Stimulated activated CD4-positive, alpha-beta T cell treated with anti-CD3 and anti-CD28 coated beads, Interleukin-1b, Interleukin-23, amount 100 ng/mL, for 48 hours (primary cell): ENCODE results near the gene KCNIP4.

ENCODE experiments used
- DNase-seq: peaks from one replicate; pipeline ENCODE4 v3.0.0-alpha.2; 2020

Gene KCNIP4

DNA sequence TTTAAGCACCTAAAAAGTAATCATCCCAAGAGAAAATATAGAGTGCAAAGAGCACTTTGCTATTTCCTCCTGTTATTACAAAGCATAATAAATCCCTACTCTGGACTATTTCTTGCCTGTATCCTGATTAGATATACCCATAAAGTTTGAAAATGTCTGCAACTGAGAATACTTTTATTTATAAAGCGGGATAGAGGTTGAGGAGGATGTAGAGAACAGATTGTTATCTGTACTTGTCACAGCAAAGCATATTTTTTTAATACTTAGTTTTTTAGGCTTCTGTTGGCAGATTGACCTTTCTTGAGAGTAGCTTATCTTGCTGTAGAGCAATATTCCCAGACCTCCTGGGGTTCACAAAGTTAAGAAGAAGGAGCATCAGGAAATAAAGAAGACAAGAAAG, 396.1 kb downstream of the KCNIP4 start:
- no peak for DNase-seq

DNA sequence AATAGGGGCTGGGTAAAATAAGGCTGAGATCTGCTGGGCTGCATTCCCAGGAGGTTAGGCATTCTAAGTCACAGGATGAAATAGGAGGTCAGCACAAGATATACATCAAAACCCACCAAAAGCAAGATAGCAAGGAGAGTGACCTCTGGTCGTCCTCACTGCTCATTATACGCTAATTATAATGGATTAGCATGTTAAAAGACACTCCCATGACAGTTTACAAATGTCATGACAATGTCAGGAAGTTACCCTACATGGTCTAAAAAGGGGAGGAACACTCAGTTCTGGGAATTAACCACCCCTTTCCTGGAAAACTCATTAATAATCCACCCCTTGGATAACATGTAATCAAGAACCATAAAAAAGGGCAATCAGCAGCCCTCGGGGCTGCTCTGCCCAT, 403.6 kb downstream of the KCNIP4 start:
- no peak for DNase-seq

DNA sequence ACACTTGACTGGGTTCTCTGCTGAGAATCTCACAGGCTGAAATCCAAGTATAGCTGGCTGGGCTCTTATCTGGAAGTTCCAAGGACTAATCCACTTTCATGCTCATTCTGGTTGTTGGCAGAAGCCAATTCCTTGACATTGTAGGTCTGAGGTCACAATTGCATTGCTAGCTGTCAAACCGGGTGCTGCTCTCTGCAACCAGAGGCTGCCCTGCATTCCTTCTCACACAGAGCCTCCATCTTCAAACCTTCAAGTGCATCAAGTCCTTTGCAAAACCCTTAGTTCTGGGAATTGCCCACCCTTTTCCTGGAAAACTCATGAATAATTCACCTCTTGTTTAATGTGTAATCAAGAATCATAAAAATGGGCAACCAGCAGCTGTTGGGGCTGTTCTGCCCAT, 404.2 kb downstream of the KCNIP4 start:
- no peak for DNase-seq

DNA sequence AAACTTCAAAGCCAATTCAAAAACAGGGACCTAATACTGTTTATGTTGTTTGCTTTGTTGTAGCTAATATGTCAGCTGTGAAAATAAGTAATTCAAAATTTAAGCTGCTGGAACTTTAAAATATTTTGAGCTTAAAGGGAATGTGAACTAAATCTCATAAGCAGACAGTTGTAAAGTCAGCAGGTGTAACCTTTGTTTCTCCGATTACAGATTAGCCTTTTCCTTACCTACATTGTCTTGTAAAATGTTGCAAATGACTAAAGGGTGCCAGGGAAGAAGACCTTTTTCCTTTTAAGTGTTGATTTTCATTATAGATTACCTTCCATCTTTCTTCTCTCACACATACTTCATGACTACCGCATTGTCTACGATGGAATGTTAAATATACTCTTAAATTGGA, 405.1 kb downstream of the KCNIP4 start:
- DNase-seq = no peak

DNA sequence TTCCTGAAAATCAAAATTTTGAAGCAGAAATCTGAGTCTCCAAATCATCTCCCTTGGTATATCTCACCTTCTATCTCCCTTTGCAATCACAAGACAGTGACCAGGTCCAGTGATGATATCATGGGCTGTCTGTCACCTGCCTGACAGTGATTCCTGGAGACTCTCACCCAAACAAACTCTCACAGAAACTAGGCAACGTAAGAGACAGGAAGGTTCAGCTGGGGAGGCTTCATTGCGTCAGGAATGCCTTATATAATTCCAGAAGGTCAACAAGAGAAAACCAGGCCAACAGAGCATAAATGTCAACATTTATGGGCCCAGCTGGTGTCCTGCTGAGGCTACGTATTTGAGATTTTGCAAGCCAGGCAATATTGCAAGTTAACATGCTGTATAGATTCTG, 412.7 kb downstream of the KCNIP4 start:
- no peak for DNase-seq

DNA sequence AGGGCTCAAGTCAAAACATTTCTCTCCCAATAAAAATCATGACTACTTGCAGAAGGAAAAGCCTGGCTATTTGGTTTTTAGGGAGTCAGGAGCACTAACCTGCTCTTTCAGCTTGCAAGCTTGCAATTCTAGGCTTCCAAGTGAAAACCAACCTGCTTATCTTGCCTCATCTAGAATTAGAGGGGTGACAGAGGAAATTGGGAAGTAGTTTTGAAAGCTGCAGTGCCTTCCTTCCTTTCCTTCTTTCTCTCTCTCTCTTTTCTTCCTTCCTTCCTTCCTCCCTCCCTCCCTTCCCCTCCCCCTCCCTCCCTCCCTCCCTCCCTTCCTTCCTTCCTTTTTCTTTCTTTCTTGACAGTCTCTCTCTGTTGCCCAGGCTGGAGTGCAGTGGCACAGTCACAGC, 417.5 kb downstream of the KCNIP4 start:
- DNase-seq = no peak

DNA sequence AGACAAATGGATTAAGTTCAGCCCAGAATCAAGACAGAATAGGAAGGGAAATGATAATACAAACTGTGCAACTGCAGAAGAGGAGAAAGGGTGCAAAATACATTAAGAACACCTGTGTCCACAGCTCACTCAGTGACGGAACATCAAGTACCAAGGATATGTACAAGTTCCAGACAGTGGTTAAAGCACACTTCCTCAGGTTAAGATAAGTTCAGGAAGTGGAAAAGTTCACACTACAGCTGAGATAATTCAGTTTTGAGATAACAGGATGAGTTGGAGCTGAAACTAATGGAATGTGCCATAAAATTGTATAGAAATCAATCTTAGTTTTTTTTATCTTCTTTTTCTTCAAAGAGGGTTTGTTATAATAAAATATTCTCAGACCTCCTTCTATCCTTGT, 419.4 kb downstream of the KCNIP4 start:
- no peak for DNase-seq

DNA sequence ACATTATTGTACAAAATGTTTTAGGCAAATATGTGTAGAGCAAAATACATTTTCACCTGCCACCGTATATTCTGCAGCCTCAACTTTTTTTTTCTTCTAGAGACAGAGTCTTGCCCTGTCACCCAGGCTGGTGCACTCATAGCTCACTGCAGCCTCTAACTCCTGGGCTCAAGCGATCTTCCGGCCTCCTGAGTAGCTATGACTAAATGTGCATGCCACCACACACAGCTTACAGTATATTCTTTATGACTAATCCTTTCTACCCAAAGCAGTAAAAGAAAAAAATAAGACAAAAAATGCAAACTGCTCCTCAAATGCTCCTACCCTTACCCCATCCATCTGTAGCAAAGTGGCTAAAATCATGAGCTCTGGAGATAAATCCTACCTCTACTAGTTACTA, 426.3 kb downstream of the KCNIP4 start:
- no peak for DNase-seq

DNA sequence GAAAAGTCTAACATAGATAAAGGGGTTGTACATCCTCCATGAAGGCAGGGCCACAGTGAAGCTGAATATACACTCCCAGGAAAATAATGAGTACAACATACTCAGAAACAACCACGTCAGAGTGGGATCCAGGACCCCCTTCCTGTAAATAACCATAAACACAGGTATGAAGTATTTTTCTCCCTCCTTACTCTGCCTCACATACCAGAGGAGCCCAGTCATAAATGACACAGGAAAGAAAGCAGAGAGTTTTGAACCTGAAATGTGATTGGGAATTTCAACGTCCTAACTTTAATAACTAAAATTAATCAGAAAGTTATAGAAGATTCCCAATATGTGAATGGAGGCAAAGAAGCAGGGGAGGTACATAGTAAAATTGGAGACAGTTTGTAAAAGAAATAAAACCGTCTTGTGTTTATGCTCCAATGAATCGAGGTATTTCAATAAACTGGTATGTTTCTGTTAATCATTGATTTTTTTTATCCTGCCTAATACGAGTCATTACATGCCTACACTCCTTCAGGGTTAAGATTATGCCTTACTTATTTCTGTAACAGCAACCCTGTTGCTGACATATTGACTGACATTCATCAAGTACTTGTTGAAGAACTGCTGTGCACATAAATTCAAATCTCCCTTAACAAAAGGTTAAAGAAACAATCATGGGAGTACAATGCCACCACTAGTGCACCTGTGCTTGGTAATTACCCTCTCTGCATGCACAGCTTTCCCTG, 431.3 kb downstream of the KCNIP4 start:
- DNase-seq = no peak

DNA sequence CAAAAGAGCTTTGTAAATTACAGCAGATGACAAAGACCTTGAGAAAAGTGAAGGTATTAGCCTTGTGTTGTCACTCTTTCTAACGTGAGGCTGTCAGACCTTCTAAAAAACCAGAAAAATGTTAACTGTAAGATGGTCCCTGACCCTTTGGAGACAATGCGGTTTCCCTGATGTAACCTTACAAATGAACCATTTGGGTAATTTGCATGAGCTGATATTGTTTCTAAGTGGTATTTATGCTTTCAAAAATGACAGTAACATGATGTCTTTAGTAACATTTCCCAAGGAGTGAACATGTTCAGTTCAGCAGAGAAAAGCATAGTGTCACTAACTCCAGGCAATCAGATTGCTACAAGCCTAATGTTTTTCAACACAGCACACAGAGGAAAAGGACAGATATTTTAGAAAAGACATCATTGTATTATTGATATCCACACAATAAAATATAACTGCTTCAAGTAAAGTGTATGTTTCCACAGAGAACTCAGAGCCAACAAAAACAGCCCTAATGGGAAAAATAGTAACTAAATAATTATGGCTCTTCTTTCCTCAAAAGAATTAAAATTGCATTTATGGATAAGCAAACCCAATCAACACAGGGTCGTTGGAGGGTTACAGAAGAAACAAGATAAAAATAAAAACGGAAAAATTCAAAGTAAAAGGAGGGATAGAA, 434.4 kb downstream of the KCNIP4 start:
- no peak for DNase-seq

DNA sequence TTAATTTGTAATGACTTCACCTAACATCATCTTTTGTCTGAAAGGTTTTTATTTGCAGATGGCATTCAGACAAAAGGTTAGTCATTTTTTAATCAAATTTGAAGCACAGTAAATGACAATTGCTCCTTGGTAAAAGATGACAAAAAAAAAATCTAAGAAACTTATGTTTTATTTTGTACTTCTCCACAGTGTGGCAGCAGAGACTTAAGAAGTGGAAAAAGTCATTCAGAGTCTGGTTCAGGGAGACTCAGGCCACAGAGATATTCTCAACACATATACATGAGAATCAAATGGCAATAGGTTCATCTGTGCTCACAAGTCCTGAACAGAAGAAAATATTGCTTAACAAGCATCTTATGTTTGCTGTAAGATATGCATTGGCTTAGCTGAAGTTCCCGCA, 436.2 kb downstream of the KCNIP4 start:
- DNase-seq = no peak

DNA sequence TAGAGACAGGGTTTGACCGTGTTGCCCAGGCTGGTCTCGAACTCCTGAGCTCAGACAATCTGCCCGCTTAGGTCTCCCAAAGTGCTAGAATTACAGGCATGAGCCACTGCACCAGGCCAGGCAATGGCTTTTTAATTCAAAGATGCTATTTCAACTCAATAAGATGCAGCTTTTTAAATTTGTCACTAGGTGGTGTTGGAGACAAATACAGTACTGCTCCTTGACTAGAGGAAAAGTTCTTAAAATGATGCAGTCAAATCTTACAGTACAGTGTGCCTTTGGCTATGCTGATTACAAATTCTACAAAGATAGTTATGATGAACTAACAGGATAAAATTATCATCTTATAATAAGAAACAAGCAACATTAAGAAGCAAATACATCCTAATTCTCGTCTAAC, 441.1 kb downstream of the KCNIP4 start:
- no peak for DNase-seq

DNA sequence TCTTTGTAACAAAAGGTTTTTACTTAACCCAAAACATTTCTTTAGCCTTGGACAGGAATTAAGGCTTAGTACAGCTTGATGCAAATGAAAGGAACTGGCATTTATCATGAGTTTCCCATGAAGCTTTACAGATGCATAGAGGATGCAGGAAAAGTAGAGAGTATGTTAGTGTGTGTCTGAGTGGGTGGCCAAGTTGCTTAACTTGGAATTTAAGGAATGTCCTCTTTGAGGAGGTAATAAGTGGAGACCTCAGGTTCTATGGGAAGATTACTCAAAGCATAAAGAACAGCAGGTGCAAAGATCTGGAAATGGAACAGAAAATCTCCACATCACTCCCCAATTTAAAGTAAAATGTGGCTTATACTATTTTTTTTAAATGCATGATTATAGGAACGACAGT, 457.9 kb downstream of the KCNIP4 start:
- no peak for DNase-seq

DNA sequence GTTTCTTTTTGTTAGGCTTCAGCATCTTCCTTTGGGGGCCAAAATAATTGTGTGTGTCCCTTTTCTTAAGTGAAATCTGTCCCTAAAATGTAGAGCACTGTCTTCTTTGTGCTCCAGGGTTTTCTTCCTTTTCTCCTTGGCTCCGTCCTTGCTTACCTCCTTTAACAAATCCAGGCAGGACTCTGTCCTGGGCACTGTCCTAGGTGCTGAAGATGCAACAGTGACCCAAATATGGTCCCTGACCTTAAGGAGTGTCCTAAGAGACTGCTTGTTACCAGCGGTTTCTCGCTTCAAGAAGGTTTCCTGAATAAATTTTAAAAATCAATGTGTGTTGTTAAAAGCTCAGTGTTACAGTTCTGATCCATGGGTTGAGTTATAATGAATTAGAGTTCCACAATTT, 471.8 kb downstream of the KCNIP4 start:
- no peak for DNase-seq

DNA sequence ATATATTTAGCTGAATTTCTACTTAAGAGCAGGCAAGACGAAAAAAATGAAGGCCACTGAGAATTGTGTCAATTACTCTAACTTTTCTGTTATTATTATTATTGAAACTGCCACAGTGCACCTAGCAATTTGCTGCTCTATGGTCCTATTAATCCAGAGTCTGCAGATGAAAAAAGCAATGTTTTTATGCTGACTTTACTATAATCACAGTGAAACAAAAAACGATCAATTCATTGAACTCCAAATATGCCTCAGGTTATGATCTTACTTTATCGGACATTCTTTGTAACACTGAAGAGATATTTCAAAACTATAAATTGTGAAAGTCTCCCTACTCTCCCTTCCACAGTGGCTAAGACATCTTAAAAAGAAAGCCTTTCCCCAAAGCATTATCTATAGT, 474.4 kb downstream of the KCNIP4 start:
- DNase-seq = no peak

DNA sequence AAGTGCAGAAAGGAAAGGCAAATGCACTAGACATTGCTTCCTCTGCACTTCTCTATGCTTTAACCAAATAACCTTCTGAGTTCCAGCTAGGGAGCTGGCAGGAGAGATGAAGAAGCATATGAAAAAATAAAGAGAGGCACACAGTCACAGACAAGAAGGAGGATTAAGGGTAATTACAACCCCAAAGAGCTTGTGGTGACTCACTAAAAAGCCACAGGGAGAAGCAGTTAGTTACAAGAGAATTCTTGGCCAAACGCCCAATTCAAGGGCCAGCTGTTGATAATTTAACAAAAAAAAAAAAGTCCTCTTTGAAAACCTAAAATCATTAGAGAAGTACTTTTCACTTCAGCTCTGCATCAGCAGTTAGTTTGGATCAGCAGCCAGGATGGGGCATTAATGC, 478.0 kb downstream of the KCNIP4 start:
- DNase-seq = no peak

DNA sequence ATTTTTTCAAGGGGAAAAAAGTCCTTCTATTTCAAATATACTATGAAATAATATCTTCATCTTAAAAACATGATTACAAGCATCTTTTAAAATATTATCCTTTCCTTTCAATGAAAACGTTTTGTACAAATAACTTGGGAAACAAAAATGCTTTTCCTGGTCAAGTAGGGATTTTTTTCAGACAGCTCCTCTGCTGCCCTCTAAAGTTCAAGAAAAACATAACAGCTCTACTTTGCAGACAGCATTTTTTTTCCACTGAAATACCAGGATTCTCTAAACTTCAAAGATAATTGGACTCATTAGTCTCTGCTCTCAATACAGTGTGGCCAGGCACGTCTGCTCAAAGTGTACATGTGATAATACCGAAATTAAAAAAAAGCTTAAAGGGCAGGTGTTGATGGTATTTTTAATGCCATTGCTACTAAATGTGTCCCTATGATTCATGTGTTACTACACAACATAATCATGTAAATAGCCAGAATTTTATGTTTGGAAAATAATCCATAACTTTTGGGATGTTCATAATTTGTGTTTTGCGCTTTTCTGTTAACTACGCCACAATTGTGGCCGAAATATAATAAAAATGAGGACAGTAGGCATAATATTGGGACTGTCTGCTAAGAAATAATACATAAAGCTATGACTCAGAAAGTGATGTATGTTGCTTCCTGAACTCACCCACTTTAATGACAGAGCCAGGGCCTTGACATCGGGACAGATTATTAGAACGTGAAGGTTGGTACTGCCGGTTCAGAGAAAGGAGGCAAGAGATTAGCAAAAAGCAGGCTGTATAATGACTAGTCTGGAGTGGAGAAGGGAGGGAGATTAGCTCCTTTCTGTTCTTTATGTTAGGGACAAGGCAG, 478.9 kb downstream of the KCNIP4 start:
- no peak for DNase-seq

DNA sequence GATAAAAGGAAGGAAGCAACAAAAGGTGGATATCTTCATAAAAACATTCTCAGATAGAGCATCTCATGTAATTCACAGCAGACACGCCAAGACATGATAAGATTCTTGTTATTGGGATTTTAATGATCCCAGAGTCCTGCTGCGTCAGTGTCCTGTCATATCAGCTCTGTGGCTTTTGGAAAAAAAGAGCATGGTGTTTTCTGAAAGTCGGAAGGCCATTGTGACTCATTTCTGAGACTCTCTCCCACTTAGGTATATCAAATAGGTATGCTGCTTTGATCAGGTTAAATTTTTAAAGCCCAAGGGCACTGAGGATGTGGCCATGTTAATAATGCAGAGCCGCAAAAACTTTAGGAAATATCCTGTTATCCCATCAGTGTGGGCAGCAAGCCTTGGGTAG, 481.0 kb downstream of the KCNIP4 start:
- no peak for DNase-seq

DNA sequence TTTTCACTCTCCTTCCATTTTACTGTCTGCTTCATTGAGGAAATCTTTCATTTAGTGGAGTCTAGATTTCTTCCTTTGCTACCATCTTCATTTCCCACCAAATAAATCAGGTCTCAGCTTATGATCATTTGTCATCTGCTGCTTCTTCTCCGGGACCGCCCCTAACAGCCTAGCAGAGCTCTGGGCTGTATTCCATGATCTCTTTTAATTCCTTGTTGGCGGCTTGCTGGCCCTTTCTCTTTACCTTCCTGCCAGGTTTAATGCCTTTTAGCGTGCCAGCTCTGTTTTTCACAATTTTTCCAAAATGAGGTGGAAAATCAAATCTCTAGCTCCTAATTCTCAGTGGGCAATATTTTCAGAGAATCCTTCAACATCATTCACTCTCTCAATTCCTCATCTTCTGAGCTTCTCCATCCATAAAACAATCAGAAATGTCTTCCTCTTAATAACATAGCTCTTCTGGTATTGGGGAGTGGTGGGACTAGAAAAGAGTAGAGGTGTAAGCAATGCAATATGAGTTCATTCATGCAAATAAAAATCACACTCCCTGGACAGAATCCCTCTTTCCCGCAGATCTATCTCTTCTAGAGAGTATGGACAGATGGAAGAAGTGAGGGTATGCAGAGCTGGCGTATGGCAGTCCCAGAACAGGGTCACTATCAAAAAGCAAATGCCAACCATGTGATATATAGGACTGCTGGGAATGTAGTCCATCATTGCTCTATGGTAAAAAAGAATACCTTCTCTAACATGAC, 491.3 kb downstream of the KCNIP4 start:
- DNase-seq = no peak

DNA sequence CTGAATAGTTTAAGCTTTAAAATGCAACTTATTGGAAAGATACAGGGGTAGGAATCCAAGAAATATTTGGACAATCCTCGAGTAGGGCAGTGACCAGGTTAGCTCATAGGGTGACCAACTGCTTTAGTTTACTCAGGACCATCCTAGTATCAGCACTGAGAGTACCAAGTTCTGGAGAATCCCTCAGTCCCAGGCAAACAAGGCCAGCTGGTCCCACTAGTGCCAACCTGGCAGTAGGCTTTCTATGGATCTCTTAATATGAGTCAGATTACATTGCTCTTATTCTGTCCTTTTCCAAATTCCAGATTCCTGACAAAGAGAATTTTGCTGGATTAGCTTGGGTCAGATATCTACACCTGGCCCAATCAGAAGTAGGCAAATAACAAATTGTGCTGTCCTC, 493.7 kb downstream of the KCNIP4 start:
- no peak for DNase-seq

DNA sequence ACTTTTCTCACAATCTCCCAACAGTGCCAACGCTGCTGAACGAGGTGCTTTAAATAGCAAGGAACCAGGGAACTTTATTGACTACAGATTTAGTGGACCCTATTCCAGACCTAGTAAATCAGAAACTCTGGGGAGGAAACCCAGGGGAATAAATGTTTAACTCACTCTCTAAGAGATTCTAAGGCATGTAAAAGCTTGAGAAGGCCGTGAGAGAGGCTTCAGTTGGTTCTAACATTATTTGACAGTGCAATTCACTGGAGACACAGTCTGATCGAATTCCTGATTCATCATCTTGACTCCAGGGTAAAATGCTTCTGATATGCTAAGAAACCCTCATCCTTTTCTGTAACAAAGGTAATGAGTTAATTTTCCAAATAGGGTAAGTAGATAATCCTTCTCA, 494.4 kb downstream of the KCNIP4 start:
- DNase-seq = no peak

DNA sequence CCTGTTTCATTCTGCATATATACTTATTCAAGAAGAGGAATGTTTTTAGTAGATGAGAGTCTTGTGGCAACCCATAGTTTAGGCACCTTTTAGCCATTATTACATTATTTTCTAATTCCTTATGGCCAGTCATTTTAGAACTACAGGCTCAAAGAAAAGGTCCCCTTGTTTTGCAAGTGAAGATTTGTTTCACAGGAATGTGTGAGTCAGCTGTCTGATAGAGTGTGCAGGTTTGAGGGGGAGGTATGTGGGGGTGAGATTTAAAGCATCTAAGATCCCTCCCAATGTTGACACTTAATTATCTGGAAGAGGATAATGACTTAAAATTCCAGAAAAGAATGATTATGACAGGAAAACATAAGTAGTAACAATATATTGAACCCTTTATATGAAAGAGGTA, 495.6 kb downstream of the KCNIP4 start:
- no peak for DNase-seq

DNA sequence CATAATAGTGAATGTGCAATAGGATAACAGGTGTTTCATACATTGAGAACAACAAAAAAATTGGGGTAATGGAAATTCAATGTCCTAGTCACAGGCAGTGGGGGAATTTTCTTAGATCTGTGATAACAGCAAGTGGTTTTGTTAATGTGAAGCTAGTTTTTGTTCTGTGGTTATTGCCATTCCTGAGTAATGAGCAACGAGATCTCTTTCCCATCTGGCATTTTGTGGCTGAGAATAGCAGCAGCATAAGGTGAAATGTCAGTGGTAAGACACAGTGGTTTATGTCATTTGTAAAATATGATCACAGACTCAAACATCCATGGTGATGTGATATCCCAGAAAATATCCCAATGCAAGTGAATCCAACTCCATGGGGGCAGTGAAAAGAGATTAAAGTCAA, 497.5 kb downstream of the KCNIP4 start:
- no peak for DNase-seq
